DOHH2 (cell line): ENCODE results near the gene GOLIM4.

Experiments used
- H3F3A ChIP-seq: fragments of 200-600 bp; sonication (generic), shearing (Covaris generic); 2 replicates; pipeline ENCODE4 v1.6.0; 2016; ENCODE audit warnings: antibody characterized with exemption, mild to moderate bottlenecking; ENCODE audit not compliant: control insufficient read depth, insufficient read depth
- H3K27ac ChIP-seq: fragments of 200-600 bp; sonication (generic); 2 replicates; pipeline ENCODE4 v1.5.1; 2014; ENCODE audit warnings: low read depth, mild to moderate bottlenecking, low read length, moderate library complexity
- H3K27me3 ChIP-seq: fragments of 200-600 bp; sonication (generic); 2 replicates; pipeline ENCODE4 v1.6.1; 2014; ENCODE audit warnings: mild to moderate bottlenecking, low read length, mixed read lengths; ENCODE audit not compliant: control insufficient read depth
- H3K36me3 ChIP-seq: fragments of 200-600 bp; sonication (generic); 2 replicates; pipeline ENCODE4 v1.6.1; 2014; ENCODE audit warnings: mild to moderate bottlenecking, low read length, moderate library complexity, mixed read lengths; ENCODE audit not compliant: control insufficient read depth
- H3K4me1 ChIP-seq: fragments of 200-600 bp; sonication (generic); 2 replicates; pipeline ENCODE4 v1.6.1; 2014; ENCODE audit warnings: mild to moderate bottlenecking, low read length, mixed read lengths; ENCODE audit not compliant: control insufficient read depth
- H3K4me2 ChIP-seq: fragments of 200-600 bp; sonication (generic); 2 replicates; pipeline ENCODE4 v1.6.0; 2014; ENCODE audit warnings: mild to moderate bottlenecking, low read length, moderate library complexity
- H3K4me3 ChIP-seq: fragments of 200-600 bp; sonication (generic); 2 replicates; pipeline ENCODE4 v1.5.1; 2014; ENCODE audit warnings: mild to moderate bottlenecking, low read length, mixed read lengths
- H3K79me2 ChIP-seq: fragments of 200-600 bp; sonication (generic); 2 replicates; pipeline ENCODE4 v1.6.1; 2014; ENCODE audit warnings: mild to moderate bottlenecking, low read length, mixed read lengths; ENCODE audit not compliant: control insufficient read depth
- H3K9me2 ChIP-seq: fragments of 200-600 bp; sonication (generic); replicated peaks from 2 replicates; pipeline ENCODE4 v1.6.1; 2014; ENCODE audit warnings: mild to moderate bottlenecking, low read length, mixed read lengths; ENCODE audit not compliant: control insufficient read depth
- H3K9me3 ChIP-seq: fragments of 200-600 bp; sonication (generic); 2 replicates; pipeline ENCODE4 v1.6.1; 2014; ENCODE audit warnings: antibody characterized with exemption, low read length, mixed read lengths; ENCODE audit not compliant: control insufficient read depth, insufficient read depth
- H4K20me1 ChIP-seq: fragments of 200-600 bp; sonication (generic); 2 replicates; pipeline ENCODE4 v1.6.0; 2014; ENCODE audit warnings: low read depth, mild to moderate bottlenecking, antibody characterized with exemption, low read length, moderate library complexity; ENCODE audit not compliant: control insufficient read depth, insufficient read depth
- EZH2phosphoT487 ChIP-seq: fragments of 200-600 bp; sonication (generic); IDR thresholded peaks from 2 replicates; pipeline ENCODE4 v1.6.1; 2017; ENCODE audit warnings: borderline replicate concordance, mild to moderate bottlenecking, antibody characterized with exemption, low read length, moderate library complexity, mixed read lengths
- TF ChIP-seq, protein P1 (sequence below): fragments of 200-600 bp; sonication (generic); IDR thresholded peaks from one replicate; pipeline ENCODE4 v1.5.1; 2014; ENCODE audit warnings: antibody characterized with exemption, mild to moderate bottlenecking, low read depth, low read length; ENCODE audit not compliant: poor library complexity, severe bottlenecking

GOLIM4 gene

GRCh38 chr3:168104361-168104760 is 8.6 kb upstream of the GOLIM4 start:
- TF ChIP-seq, protein P1, sequence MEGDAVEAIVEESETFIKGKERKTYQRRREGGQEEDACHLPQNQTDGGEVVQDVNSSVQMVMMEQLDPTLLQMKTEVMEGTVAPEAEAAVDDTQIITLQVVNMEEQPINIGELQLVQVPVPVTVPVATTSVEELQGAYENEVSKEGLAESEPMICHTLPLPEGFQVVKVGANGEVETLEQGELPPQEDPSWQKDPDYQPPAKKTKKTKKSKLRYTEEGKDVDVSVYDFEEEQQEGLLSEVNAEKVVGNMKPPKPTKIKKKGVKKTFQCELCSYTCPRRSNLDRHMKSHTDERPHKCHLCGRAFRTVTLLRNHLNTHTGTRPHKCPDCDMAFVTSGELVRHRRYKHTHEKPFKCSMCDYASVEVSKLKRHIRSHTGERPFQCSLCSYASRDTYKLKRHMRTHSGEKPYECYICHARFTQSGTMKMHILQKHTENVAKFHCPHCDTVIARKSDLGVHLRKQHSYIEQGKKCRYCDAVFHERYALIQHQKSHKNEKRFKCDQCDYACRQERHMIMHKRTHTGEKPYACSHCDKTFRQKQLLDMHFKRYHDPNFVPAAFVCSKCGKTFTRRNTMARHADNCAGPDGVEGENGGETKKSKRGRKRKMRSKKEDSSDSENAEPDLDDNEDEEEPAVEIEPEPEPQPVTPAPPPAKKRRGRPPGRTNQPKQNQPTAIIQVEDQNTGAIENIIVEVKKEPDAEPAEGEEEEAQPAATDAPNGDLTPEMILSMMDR, result no peak
- TF ChIP-seq EZH2phosphoT487, result no peak
- H3F3A ChIP-seq, result no peaks in the 10 kb centered on the region
- H3K4me3 ChIP-seq, result no peak overlapping the region
- peaks cover 6% of the 10 kb centered on the region for H3K27me3 ChIP-seq
- H3K27ac ChIP-seq, result no peak overlapping the region
- no peak overlapping the region for H3K4me2 ChIP-seq
- H3K4me1 ChIP-seq, result no peaks in the 10 kb centered on the region
- H3K9me2 ChIP-seq, result no peaks in the 10 kb centered on the region
- no peaks in the 10 kb centered on the region for H3K36me3 ChIP-seq
- no peaks in the 10 kb centered on the region for H3K79me2 ChIP-seq
- H4K20me1 ChIP-seq, result no peaks in the 10 kb centered on the region
- no peaks in the 10 kb centered on the region for H3K9me3 ChIP-seq

DNA sequence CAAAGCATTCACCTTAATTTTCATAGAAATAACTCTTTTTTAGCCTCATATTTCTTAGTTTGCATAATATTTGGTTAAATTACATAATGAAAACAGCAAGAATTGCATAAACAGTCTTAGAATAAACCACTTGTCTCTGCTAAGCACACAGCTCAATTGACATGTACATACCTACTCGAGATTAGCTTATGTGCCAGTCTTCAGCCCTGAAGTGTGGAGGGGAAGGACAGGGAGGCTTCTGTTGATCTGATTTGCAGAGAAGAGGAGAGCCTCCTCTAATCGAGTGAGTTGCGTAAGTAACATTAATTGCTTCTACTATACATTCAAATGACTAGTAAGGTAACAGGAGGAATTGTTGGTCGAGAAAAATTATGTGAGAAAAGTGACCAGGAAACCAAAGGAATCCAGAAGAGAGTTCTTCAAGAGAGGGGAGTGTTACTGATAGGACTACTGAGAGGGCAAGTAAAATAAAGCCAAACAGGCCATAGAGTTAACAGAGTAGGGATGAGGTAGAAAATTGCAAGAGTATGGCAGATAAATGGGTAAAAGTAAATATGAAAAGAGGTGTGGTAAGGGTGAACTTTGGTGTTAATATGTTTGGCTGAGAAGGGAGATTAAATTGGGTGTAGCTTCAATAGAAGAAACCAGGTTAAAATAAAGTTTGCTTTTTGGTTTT is 7.1 kb upstream of the GOLIM4 start:
- no peaks in the 10 kb centered on the region for H4K20me1 ChIP-seq
- peaks cover 6% of the 10 kb centered on the region for H3K27me3 ChIP-seq
- no peak overlapping the region for H3K4me3 ChIP-seq
- no peaks in the 10 kb centered on the region for H3K36me3 ChIP-seq
- TF ChIP-seq EZH2phosphoT487, result no peak
- TF ChIP-seq, protein P1, result no peak
- 0 out of 2 replicates have a peak, but pooled peaks cover 4% of the 10 kb centered on the region for H3F3A ChIP-seq
- H3K4me2 ChIP-seq, result no peak overlapping the region
- H3K79me2 ChIP-seq, result no peaks in the 10 kb centered on the region
- no peaks in the 10 kb centered on the region for H3K9me2 ChIP-seq
- H3K4me1 ChIP-seq, result no peaks in the 10 kb centered on the region
- H3K27ac ChIP-seq, result no peak overlapping the region
- no peaks in the 10 kb centered on the region for H3K9me3 ChIP-seq

DNA sequence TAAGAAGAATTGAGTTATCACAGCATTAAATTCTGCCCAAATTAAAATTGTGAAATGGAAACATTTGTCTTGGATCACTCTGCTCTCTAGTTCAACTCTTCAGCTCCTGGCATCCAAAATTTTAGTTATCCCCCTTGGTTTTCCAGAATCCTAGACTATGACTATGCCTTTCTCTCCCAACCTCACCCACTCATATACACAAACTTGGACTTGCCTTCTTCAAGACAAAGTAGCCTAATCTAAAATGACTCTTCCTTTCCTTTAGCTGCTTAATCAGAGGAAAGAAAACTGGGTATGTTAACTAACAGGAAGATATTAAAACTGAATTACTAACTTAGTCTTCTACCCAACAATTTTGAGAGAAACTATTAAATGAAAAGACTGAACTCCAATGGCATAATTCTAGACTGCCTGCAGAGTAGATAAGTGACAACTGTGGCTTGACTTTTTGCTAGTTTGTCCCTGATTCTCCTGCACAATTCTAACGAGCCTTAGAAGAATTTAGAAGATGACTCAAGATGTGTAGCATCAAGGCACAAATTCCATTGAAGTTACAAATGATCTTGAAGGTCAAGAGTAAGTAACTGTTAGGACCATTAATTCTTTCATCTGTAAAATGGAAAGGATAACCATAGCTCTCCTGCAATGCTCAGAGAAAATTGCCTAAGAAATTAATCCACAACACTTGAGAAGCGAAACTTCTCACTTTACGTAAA is 5.2 kb upstream of the GOLIM4 start:
- Histone ChIP-seq H3F3A (peaks cover 16% of the 10 kb centered on the region), H3K4me2 (no peak overlapping the region), H3K27ac (no peak overlapping the region), H3K27me3 (peaks cover 2% of the 10 kb centered on the region; the same call in 1 of the 2 replicates), H3K4me1 (peaks cover 10% of the 10 kb centered on the region), H3K4me3 (no peak overlapping the region), H3K9me2 (no peaks in the 10 kb centered on the region), H3K36me3 (no peaks in the 10 kb centered on the region), H3K79me2 (no peaks in the 10 kb centered on the region), H4K20me1 (no peaks in the 10 kb centered on the region), H3K9me3 (no peaks in the 10 kb centered on the region)
- TF ChIP-seq EZH2phosphoT487, result no peak
- TF ChIP-seq, protein P1, result no peak
